Adrenal gland (tissue), 12 donors: ENCODE results near the gene FCHSD1. TPM values are rescaled to one million over a fixed set of nuclear protein-coding genes. Genes with fewer than 3 reads are reported as not detected.

Experiments
- DNase-seq, 7 donors: peaks; one replicate each; pipeline ENCODE4 v3.0.0-alpha.2; 2019 to 2020
- H3K27ac ChIP-seq, 5 donors: fragments of 200-600 bp; sonication (generic) in 4 of 5; 1 replicate in 3 of 5; 2 replicates in 2 of 5; pipeline versions ENCODE4 v1.5.1 to v1.8.0; 2016 to 2020; ENCODE audit warnings: mild to moderate bottlenecking in 1 of 5
- H3K27me3 ChIP-seq: fragments of 200-600 bp; 2 replicates; pipeline ENCODE4 v1.8.0; 2021
- H3K36me3 ChIP-seq, 2 donors: fragments of 200-600 bp; replicated peaks in 1 of 2; 1 replicate in 1 of 2; 2 replicates in 1 of 2; pipeline versions ENCODE4 v1.5.1 to v1.8.0; 2018 to 2022
- H3K4me1 ChIP-seq, 2 donors: fragments of 200-600 bp; replicated peaks in 1 of 2; 1 replicate in 1 of 2; 2 replicates in 1 of 2; pipeline versions ENCODE4 v1.5.1 to v1.8.0; 2018 to 2021
- H3K4me3 ChIP-seq, 4 donors: fragments of 200-600 bp; sonication (generic) in 3 of 4; one replicate each; pipeline ENCODE4 v1.5.1; 2016 to 2018
- H3K9me3 ChIP-seq, 3 donors: fragments of 200-600 bp; sonication (generic) in 1 of 3; replicated peaks in 1 of 3; 1 replicate in 2 of 3; 2 replicates in 1 of 3; pipeline versions ENCODE4 v1.5.1 to v1.8.0; 2016 to 2021
- POLR2A ChIP-seq, 2 donors: fragments of 450-650 bp; IDR thresholded peaks; one replicate each; pipeline ENCODE4 v1.6.1; 2017; ENCODE audit warnings: antibody characterized with exemption in 2 of 2, mild to moderate bottlenecking in 2 of 2, moderate library complexity in 1 of 2
- WGBS, 4 donors: extraction: QIAGEN DNeasy Blood & Tissue Kit in 2 of 4; methylation state at CpG; one replicate each; pipeline versions ENCODE4 v1.1.5 to v1.1.7; 2013 to 2017; 5-methylcytosine and 5-hydroxymethylcytosine counted together
- intact Hi-C, 2 donors: fragments of 100-400 bp; cut with DNase I; formaldehyde crosslinking; loops; one replicate each; pipeline versions ENCODE4 v1.14.1 to v1.15.0; 2022 to 2023
- polyA plus RNA-seq, 3 donors: library from polyadenylated mRNA; stranded (reverse); fragments of 200-250 nt in 2 of 3; fragments of 350-450 nt in 1 of 3; fragmentation: Illumina TruSeq in 1 of 3; extraction: RNeasy Lipid Tissue Mini Kit (QIAGEN cat#74804) in 1 of 3; gene quantifications; one replicate each; pipeline ENCODE4 v1.2.3, GENCODE V29; 2013 to 2014
- total RNA-seq, 9 donors: library from RNA; depleted of rRNA in 4 of 9; stranded (reverse); fragments of >200 nt in 4 of 9; fragments of 120-200 nt in 1 of 9; fragmentation: NEBNext Ultra II Directional in 1 of 9; extraction: Animal tissue kit (Norgen Biotek cat#: 25700) in 1 of 9; gene quantifications; one replicate each; pipeline versions ENCODE4 v1.1.0 to v1.2.4, GENCODE V29; 2013 to 2023
- TF ChIP-seq, protein P1 (sequence below), 6 experiments: fragments of 450-650 bp in 4 of 6; fragments of 200-600 bp in 2 of 6; sonication (generic) in 1 of 6; IDR thresholded peaks; 1 replicate in 5 of 6; 2 replicates in 1 of 6; pipeline versions ENCODE4 v1.5.1 to v1.8.0; 2016 to 2021; ENCODE audit warnings: antibody characterized with exemption in 6 of 6, mild to moderate bottlenecking in 2 of 6, moderate library complexity in 1 of 6
- donor health status: healthy with polysubstance abuse.
- donor health status: Bipolar disorder and iron deficiency.
- donor health status: DM: yes; HTN: yes; CAD: no.
- donor health status: DM: no; HTN: no; CAD: no.
- donor health status: DM: no; HTN: no; CAD: no.
- donor health status: DM: yes; HTN: yes; CAD: no.

Gene FCHSD1
- total and polyA plus RNA-seq, 12 donors, result 3.7 to 53.9 (median 16.9) TPM

DNA sequence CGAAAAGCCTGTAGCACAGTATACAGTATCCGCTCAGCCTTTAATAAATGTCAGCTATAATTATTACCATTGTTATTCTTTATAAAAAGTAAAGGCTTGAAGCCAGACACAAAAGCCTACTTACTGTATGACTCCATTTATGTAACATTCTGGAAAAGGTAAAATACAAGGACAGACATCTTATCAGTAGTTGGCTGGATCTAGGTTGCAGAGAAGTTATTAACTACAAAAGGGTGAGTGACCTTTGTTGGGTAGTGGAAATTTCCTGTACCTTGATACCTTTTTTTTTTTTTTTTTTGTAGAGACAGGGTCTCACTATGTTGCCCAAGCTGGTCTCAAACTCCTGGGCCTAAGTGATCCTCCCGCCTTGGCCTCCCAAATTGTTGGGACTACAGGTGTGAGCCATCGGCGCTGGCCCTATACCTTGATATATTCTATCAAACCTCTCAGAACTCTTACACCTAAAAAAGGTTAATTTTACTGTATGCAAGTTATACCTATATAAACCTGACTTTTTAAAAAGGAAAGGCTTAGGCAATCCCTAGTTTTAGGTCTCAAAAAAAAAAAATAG, 20.6 kb downstream of the FCHSD1 start:
- intact Hi-C loops, result no loop called here
- H3K27me3 ChIP-seq, result no peaks in the 10 kb centered on the region
- 78 to 81% (median 79%) methylated on average over 5 of the region's 5 CpGs for WGBS, 4 donors
- no peaks in the 10 kb centered on the region for H3K9me3 ChIP-seq
- no peak for DNase-seq
- peaks cover 0 to 42% of the 10 kb centered on the region in 2 donors for H3K36me3 ChIP-seq
- peak overlapping the region in 3 of 5 donors; percentile 19 to 57 (median 21) for H3K27ac ChIP-seq
- TF ChIP-seq POLR2A (IDR thresholded peaks at IDR 0.05), result no peak
- TF ChIP-seq, protein P1, sequence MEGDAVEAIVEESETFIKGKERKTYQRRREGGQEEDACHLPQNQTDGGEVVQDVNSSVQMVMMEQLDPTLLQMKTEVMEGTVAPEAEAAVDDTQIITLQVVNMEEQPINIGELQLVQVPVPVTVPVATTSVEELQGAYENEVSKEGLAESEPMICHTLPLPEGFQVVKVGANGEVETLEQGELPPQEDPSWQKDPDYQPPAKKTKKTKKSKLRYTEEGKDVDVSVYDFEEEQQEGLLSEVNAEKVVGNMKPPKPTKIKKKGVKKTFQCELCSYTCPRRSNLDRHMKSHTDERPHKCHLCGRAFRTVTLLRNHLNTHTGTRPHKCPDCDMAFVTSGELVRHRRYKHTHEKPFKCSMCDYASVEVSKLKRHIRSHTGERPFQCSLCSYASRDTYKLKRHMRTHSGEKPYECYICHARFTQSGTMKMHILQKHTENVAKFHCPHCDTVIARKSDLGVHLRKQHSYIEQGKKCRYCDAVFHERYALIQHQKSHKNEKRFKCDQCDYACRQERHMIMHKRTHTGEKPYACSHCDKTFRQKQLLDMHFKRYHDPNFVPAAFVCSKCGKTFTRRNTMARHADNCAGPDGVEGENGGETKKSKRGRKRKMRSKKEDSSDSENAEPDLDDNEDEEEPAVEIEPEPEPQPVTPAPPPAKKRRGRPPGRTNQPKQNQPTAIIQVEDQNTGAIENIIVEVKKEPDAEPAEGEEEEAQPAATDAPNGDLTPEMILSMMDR (IDR thresholded peaks at IDR 0.05), result no peak
- H3K4me1 ChIP-seq, result peaks cover 34 to 68% of the 10 kb centered on the region in 2 donors
- H3K4me3 ChIP-seq, result no peak overlapping the region

DNA sequence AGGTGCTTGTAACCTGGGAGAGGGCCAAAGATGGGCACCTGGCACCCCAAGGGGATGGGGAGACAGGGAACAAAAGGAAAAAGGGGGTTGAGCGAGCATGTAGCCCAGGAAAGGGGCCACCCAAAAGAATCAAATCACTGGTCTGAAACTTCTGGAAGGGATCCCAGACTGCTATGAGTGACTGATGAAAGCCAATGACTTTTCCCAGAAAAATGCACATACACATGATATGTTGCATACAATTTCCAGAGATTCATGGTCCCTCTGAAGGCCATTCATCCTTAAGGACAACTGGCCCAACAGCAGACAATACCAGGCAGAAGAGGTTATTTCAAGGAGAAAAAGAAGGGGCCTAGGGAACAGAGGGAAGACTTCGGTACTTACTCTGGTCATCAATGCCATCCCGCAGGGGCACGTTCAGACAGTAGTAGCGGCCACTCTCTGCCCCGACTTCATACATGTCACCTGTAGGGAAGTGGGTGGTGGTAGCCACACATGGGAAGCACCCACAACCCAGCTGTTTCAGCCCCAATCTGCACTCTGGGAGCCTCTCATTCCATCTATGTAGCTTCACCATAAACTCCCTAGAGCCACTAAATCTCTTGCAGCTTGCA, 22.9 kb downstream of the FCHSD1 start:
- no peaks in the 10 kb centered on the region for H3K9me3 ChIP-seq
- intact Hi-C loops, result no loop called here
- H3K4me1 ChIP-seq, result peaks cover 26 to 47% of the 10 kb centered on the region in 2 donors
- TF ChIP-seq, protein P1 (IDR thresholded peaks at IDR 0.05), result no peak
- TF ChIP-seq POLR2A (IDR thresholded peaks at IDR 0.05), result no peak
- H3K27ac ChIP-seq, result peak overlapping the region in 1 of 5 donors; percentile 16
- peaks cover 0 to 65% of the 10 kb centered on the region in 2 donors for H3K36me3 ChIP-seq
- no peak overlapping the region for H3K4me3 ChIP-seq
- WGBS, 4 donors, result 94 to 96% (median 95%) methylated on average over 6 of the region's 6 CpGs
- no peak for DNase-seq
- H3K27me3 ChIP-seq, result no peaks in the 10 kb centered on the region

DNA sequence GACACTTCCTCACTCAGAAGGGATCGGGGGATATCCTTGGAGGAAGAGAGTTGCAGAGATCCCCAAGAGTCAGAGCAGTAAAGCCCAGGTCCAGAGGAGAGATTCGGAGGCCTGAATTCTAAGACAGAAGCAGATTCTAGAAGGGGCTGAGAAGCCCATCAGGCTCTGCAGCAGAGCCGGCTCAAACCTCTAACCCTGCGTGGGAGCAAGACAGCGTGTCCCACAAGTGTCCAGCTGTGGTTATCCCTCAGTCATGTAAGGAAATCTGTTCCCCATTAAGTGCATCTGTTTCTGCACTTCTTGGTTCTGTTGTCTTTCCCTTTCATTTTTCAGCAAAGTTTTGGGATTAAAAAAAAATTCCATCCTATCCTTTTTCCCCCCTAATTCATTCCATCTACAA, 27.6 kb downstream of the FCHSD1 start:
- H3K27me3 ChIP-seq, result no peaks in the 10 kb centered on the region
- TF ChIP-seq POLR2A (IDR thresholded peaks at IDR 0.05), result no peak
- TF ChIP-seq, protein P1 (IDR thresholded peaks at IDR 0.05), result no peak
- H3K4me3 ChIP-seq, result no peak overlapping the region
- no peaks in the 10 kb centered on the region for H3K9me3 ChIP-seq
- H3K4me1 ChIP-seq, result peaks cover 0 to 12% of the 10 kb centered on the region in 2 donors
- intact Hi-C loops, result loop anchor here (5.0 kb wide), 1 partner anchor 36 kb away; no protein-coding TSS in a partner anchor
- H3K36me3 ChIP-seq, result peaks cover 0 to 83% of the 10 kb centered on the region in 2 donors
- DNase-seq, result no peak
- no peak overlapping the region for H3K27ac ChIP-seq
- WGBS, 4 donors, result 68 to 86% (median 72%) methylated on average over 5 of the region's 5 CpGs

DNA sequence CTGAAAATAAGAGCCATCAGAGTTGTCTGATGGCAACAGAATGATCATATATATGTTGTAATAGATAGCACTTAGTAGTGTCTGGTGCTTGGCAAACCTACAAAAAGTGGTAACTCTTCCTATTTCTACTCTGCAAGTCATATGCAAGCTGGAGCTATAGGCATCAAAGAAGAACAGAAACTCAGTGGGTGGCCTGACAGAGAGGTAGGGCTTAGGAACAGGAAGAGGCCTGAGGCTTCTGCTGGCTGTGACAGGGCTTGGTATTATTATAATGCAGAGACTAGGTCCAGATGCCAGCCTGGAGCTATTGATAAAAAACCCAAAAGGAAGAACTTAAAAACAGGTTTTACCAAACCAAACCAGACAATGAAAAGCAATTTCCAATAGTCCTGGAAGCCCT, 28.0 kb downstream of the FCHSD1 start:
- TF ChIP-seq, protein P1 (IDR thresholded peaks at IDR 0.05), result no peak
- no peak for TF ChIP-seq POLR2A (IDR thresholded peaks at IDR 0.05)
- Histone ChIP-seq H3K27me3 (no peaks in the 10 kb centered on the region), H3K27ac (peak overlapping the region in 1 of 5 donors; percentile 36), H3K4me3 (no peak overlapping the region), H3K36me3 (peaks cover 0 to 79% of the 10 kb centered on the region in 2 donors), H3K4me1 (peaks cover 0 to 12% of the 10 kb centered on the region in 2 donors), H3K9me3 (no peaks in the 10 kb centered on the region)
- DNase-seq, result no peak
- intact Hi-C loops, result loop anchor here (5.0 kb wide), 1 partner anchor 36 kb away; no protein-coding TSS in a partner anchor
